GM18507 (cell line): Measurements from ENCODE around the gene PLAGL1.

Experiments used
- DNase-seq: peaks from one replicate; pipeline ENCODE4 v3.0.0; 2011; ENCODE audit warnings: low read depth; ENCODE audit not compliant: insufficient read length; ENCODE audit errors: extremely low spot score
- FAIRE-seq: peaks from 2 replicates; lab custom pipeline; 2011; peaks lifted over from hg19 to GRCh38; lab: Jason Lieb, UNC

Gene PLAGL1

DNA sequence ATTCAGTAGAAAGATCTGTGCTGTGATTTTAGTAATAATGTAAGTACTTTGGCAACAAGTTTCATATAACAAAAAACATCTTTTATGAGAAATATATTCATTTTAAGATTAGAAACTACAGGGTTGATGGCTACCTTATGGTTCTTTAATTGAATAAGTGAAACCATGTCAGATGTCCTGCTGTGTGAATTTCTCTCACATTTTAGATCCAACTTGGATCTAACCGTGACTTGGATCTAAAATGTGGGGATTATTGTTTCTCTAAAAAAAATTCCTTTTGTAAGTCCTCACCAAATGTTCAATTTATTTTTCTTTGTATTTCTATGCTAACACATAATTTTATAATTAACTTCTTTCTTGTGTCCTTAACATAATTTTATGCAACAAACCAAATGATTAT is 113.4 kb downstream of the PLAGL1 start:
- FAIRE-seq, result no peak
- no peak for DNase-seq
